ENCODE data around the gene RTN3.
"Not testable (repeated sequence)": the region's sequence is repeated elsewhere in the genome, so short reads cannot be mapped to it uniquely, and the experiment has no call there.

The RTN3 gene

GRCh38 chr11:63769714-63770455 lies 88.6 kb downstream of the RTN3 start:
- no peak for DNase-seq

GRCh38 chr11:63770763-63771162 lies 89.5 kb downstream of the RTN3 start:
- no peak for DNase-seq

GRCh38 chr11:63771741-63772318 lies 90.5 kb downstream of the RTN3 start:
- not testable (repeated sequence) for DNase-seq

- DNase-seq: no peak
Observed at GRCh38 chr11:63775191-63775590, 93.9 kb downstream of the RTN3 start.

- DNase-seq: no peak
Observed at GRCh38 chr11:63779039-63779438, 97.7 kb downstream of the RTN3 start.

GRCh38 chr11:63782749-63783148 lies 101.4 kb downstream of the RTN3 start:
- no peak for DNase-seq

- no peak for DNase-seq
Observed at GRCh38 chr11:63783925-63784592, 102.8 kb downstream of the RTN3 start.

- no peak for DNase-seq
Observed at GRCh38 chr11:63785823-63786222, 104.5 kb downstream of the RTN3 start.

GRCh38 chr11:63791495-63792167 lies 110.3 kb downstream of the RTN3 start:
- DNase-seq: no peak

GRCh38 chr11:63793161-63793560 lies 111.9 kb downstream of the RTN3 start:
- DNase-seq: no peak

GRCh38 chr11:63795066-63795465 lies 113.8 kb downstream of the RTN3 start:
- DNase-seq: no peak

GRCh38 chr11:63800921-63801320 lies 119.6 kb downstream of the RTN3 start:
- DNase-seq: no peak

GRCh38 chr11:63802637-63803414 lies 121.5 kb downstream of the RTN3 start:
- no peak for DNase-seq

GRCh38 chr11:63804259-63804658 lies 123.0 kb downstream of the RTN3 start:
- DNase-seq: no peak

- DNase-seq: no peak
Observed at GRCh38 chr11:63805844-63806415, 124.6 kb downstream of the RTN3 start.

All from activated CD8-positive, alpha-beta memory T cell treated with anti-CD3 and anti-CD28 coated beads for 24 hours (primary cell).